Suprapubic skin (tissue), 3 donors: ENCODE data around the gene PCNT.

Experiments
- CTCF ChIP-seq, 2 donors: fragments of 200-600 bp in 1 of 2; fragments of 450-650 bp in 1 of 2; sonication (generic) in 1 of 2; IDR thresholded peaks; one replicate each; pipeline ENCODE4 v1.5.1; 2016 to 2019; ENCODE audit warnings: antibody characterized with exemption in 2 of 2, mild to moderate bottlenecking in 1 of 2, moderate library complexity in 1 of 2
- POLR2A ChIP-seq, 2 donors: fragments of 450-650 bp; IDR thresholded peaks; one replicate each; pipeline ENCODE4 v1.6.1; 2017; ENCODE audit warnings: antibody characterized with exemption in 2 of 2, mild to moderate bottlenecking in 2 of 2, moderate library complexity in 2 of 2

- TF ChIP-seq POLR2A (IDR thresholded peaks at IDR 0.05) (no peak), CTCF (IDR thresholded peaks at IDR 0.05) (no peak)
Measured at GRCh38 chr21:46304437-46304836, 19.5 kb upstream of the PCNT start.
